ENCODE data around the gene PCDH9. TPM values are rescaled to one million over a fixed set of nuclear protein-coding genes. Genes with fewer than 3 reads are reported as not detected.

Gene PCDH9
- total RNA-seq, 1 donor from 2014 or later, result 29.7 TPM

DNA sequence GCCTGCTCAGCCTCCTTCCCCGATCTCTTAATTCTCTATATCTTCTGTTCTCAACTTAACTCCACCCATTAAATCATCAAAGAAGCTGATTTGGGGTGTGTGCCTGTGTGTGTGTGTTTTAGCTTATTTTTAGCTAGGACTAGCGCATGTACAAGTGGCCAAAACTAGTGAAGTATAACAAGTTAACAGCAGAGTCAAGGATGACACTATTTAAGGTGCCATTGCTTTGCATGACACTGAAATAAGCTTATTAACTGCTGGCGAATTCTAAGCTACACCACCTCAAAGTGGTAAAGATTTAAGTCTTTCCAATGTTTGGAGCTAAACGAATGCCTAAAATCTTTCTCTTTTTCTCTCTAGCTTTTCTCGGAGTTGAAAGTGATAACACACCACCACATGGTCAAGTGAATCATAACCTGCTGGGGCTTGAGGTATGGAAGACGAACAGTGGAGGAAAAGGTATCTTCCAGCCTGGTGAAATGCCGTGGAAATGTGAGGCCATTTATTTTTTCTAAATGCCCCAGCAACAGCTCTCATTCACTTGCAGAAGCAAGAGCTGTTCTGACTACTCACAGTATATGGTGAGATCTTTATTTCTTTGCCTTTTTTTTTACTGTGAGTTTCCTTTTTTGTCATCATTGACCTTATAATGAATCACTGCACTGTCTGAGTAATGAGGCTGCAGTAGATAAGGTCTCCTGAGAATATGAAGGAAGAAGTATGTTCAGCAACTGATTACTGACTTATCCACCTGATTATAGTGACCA lies 570.3 kb downstream of the PCDH9 start:
- H3K36me3 Mint-ChIP-seq, result no peaks in the 10 kb centered on the region

DNA sequence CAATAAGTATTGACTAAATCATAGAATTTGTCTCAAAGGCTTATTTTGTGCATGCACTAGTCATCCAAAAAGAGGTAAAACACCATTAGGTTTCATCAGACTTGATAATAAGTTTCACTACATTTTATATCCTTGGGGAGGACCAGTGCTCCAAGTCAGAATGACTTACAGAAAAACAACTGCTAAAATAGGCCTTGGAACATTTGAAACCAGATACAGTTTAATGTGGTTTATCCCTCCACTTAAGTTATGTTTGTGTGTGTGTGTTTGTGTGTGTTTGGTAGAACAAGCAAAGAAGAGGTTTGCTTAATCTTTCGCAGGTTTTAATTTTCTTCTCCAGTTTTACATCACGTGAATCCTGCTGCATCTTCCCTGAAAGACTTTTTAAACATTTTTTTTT lies 570.9 kb downstream of the PCDH9 start:
- Mint-ChIP-seq H3K27ac (no peak overlapping the region), H3K4me1 (peaks cover 22% of the 10 kb centered on the region), H3K9me3 (no peaks in the 10 kb centered on the region), H3K4me3 (no peak overlapping the region), H3K27me3 (ENCODE audit: low read depth) (no peaks in the 10 kb centered on the region), H3K36me3 (no peaks in the 10 kb centered on the region)
- no peak for TF ChIP-seq CTCF (IDR thresholded peaks at IDR 0.05; ENCODE audit: unreplicated experiment)
- DNase-seq (ENCODE audit: low spot score in 2 of 2, unreplicated experiment in 2 of 2), result no peak

More for the DNA sequence above, 570.3 kb downstream of the PCDH9 start:
- no peak for TF ChIP-seq CTCF (IDR thresholded peaks at IDR 0.05; ENCODE audit: unreplicated experiment)
- Mint-ChIP-seq H3K4me1 (peaks cover 22% of the 10 kb centered on the region), H3K4me3 (no peak overlapping the region), H3K9me3 (no peaks in the 10 kb centered on the region), H3K27me3 (ENCODE audit: low read depth) (no peaks in the 10 kb centered on the region), H3K27ac (peak overlapping the region; percentile 19)
- no peak for DNase-seq (ENCODE audit: low spot score in 2 of 2, unreplicated experiment in 2 of 2)

- Mint-ChIP-seq H3K27me3 (ENCODE audit: low read depth) (no peaks in the 10 kb centered on the region), H3K4me3 (no peak overlapping the region), H3K4me1 (peaks cover 22% of the 10 kb centered on the region), H3K9me3 (peaks cover 9% of the 10 kb centered on the region), H3K36me3 (peaks cover 5% of the 10 kb centered on the region), H3K27ac (peak overlapping the region; percentile 90)
- TF ChIP-seq CTCF (IDR thresholded peaks at IDR 0.05; ENCODE audit: unreplicated experiment), result no peak
- DNase-seq (ENCODE audit: low spot score in 2 of 2, unreplicated experiment in 2 of 2), result peak in 1 of 2 experiments; percentile 52
Measured at GRCh38 chr13:66657165-66657881, 572.8 kb downstream of the PCDH9 start.

- peaks cover 9% of the 10 kb centered on the region for H3K9me3 Mint-ChIP-seq
- H3K36me3 Mint-ChIP-seq, result peaks cover 13% of the 10 kb centered on the region
- DNase-seq (ENCODE audit: low spot score in 2 of 2, unreplicated experiment in 2 of 2), result no peak
- no peak overlapping the region for H3K4me3 Mint-ChIP-seq
- peaks cover 22% of the 10 kb centered on the region for H3K4me1 Mint-ChIP-seq
- no peak overlapping the region for H3K27ac Mint-ChIP-seq
- no peaks in the 10 kb centered on the region for H3K27me3 Mint-ChIP-seq (ENCODE audit: low read depth)
- no peak for TF ChIP-seq CTCF (IDR thresholded peaks at IDR 0.05; ENCODE audit: unreplicated experiment)
Measured at GRCh38 chr13:66655847-66656454, 574.2 kb downstream of the PCDH9 start.

DNA sequence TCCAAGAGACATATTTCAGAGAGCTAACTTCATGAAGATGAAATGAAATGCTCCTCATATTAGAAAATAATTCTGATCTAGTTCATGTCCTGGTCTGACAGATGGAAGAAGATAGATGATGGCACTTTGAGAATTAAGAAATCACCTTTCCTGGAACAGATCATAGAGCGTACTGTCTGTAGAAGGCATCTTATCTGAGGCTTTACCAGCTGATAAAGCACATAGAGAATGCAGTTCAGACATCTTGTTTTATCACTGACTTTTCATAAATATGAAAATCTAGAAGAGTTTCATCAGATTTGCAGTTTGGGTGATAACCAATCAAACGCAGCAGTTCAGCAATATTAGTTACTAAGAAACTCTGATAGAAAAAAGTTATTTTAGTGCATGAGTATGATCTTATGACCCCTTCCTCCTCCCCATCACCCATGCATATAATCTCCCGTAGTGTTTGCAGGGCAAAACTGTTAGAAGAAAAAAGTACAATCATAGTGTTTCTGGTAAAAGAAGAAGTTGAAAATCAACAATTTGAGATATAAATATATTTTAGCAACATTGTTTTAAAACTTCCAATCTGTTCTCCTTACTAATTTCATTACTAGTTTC lies 585.2 kb downstream of the PCDH9 start:
- Mint-ChIP-seq H3K4me1 (no peaks in the 10 kb centered on the region), H3K27me3 (ENCODE audit: low read depth) (no peaks in the 10 kb centered on the region), H3K27ac (no peak overlapping the region), H3K36me3 (no peaks in the 10 kb centered on the region), H3K4me3 (no peak overlapping the region), H3K9me3 (no peaks in the 10 kb centered on the region)
- TF ChIP-seq CTCF (IDR thresholded peaks at IDR 0.05; ENCODE audit: unreplicated experiment), result no peak
- DNase-seq (ENCODE audit: low spot score in 2 of 2, unreplicated experiment in 2 of 2), result no peak
